ENCODE measurements around the gene EIF2B4. TPM values are rescaled to one million over a fixed set of nuclear protein-coding genes. Genes with fewer than 3 reads are reported as not detected.

The EIF2B4 gene
- total and polyA plus RNA-seq, 2 of the 8 experiments (the other 6 are each of a cell fraction or from before 2014, with no cell fraction given), result 60.0 to 63.2 TPM

DNA sequence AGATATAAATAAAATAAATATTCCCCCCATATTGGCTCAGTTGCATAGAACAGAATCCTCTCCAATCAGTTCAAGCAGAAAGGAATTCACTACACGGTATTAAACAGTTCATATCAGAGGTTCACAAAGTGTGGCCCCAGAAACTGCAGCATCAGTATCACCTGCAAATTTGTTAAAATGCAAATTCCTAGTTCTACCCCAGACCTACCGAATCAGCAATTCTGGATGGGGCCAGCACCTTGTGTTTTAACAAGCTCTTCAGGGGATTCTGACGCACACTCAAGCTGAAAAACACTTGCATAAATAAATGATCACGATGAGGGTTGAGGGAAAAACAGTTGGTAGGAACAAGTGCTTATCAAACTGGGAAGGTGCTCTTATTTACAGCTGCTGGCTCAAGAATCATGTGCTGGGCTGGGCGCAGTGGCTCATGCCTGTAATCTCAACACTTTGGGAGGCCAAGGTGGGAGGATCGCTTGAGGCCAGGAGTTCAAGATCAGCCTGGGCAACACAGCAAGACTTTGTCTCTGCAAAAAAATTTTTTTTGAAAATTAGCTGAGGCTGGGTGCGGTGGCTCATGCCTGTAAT lies 19.9 kb downstream of the EIF2B4 start:
- Histone ChIP-seq H4K91ac (replicated peaks; ENCODE audit: insufficient read length, low read length) (no peak overlapping the region), H3K27me3 (replicated peaks in 1 of 4; ENCODE audit: control insufficient read depth in 3 of 4, extremely low read depth in 1 of 4, insufficient read depth in 3 of 4, low read length in 3 of 4) (no peaks in the 10 kb centered on the region), H3K79me2 (ENCODE audit: control insufficient read depth in 1 of 2, insufficient read depth in 2 of 2, low read length in 2 of 2) (peaks cover 15 to 94% of the 10 kb centered on the region in 2 experiments), H4K5ac (ENCODE audit: insufficient read length, low read depth, low read length) (no peak overlapping the region), H3K56ac (replicated peaks; ENCODE audit: insufficient read length, low read depth, low read length) (no peak overlapping the region), H3K23me2 (ENCODE audit: low read depth, low read length) (no peaks in the 10 kb centered on the region), H2BK20ac (ENCODE audit: low read length) (no peak overlapping the region), H3K23ac (ENCODE audit: insufficient read length) (no peak overlapping the region), H2AFZ (ENCODE audit: low read length) (no peak overlapping the region), H3K9me3 (ENCODE audit: insufficient read depth in 2 of 2, low read depth in 1 of 2, low read length in 1 of 2) (no peaks in the 10 kb centered on the region), H2AK5ac (ENCODE audit: low read depth, low read length) (no peak overlapping the region), H4K20me1 (replicated peaks in 1 of 2; ENCODE audit: control insufficient read depth in 1 of 2, insufficient read depth in 2 of 2, low read length in 2 of 2) (peaks cover 3 to 8% of the 10 kb centered on the region in 2 experiments), H3K4me3 (ENCODE audit: extremely low read depth in 1 of 4, insufficient read depth in 2 of 4, low read depth in 3 of 4, low read length in 4 of 4) (no peak overlapping the region), H3K9ac (replicated peaks in 1 of 4; ENCODE audit: extremely low read depth in 1 of 4, low read depth in 3 of 4, low read length in 3 of 4) (no peak overlapping the region), H4K8ac (ENCODE audit: extremely low read depth, insufficient read depth, low read length) (no peak overlapping the region), H3K27ac (ENCODE audit: low read depth, low read length) (no peak overlapping the region), H2BK120ac (replicated peaks; ENCODE audit: low read depth, low read length) (no peak overlapping the region), H2BK5ac (ENCODE audit: low read depth, low read length) (no peak overlapping the region), H3K14ac (ENCODE audit: insufficient read length) (no peak overlapping the region), H3K36me3 (ENCODE audit: control insufficient read depth in 2 of 4, insufficient read depth in 4 of 4, low read length in 3 of 4) (peaks cover 0 to 5% (median 3%) of the 10 kb centered on the region in 4 experiments; a peak in 3 of 8 replicates), H3K18ac (ENCODE audit: extremely low read depth, low read length) (no peak overlapping the region), H3K4me1 (replicated peaks in 1 of 4; ENCODE audit: control insufficient read depth in 3 of 4, insufficient read depth in 4 of 4, low read length in 3 of 4) (peaks cover 0 to 6% (median 2%) of the 10 kb centered on the region in 4 experiments; a peak in 3 of 7 replicates), H3K79me1 (ENCODE audit: low read depth, low read length) (no peaks in the 10 kb centered on the region; the same call in 1 of the 2 replicates), H2BK15ac (ENCODE audit: low read length) (no peak overlapping the region), H3K4ac (replicated peaks; ENCODE audit: insufficient read length, low read depth, low read length) (no peak overlapping the region), H2BK12ac (ENCODE audit: low read depth, low read length) (no peak overlapping the region), H3K4me2 (ENCODE audit: insufficient read depth in 1 of 2, low read depth in 2 of 2, low read length in 2 of 2) (no peak overlapping the region)
- TF ChIP-seq, protein P1, sequence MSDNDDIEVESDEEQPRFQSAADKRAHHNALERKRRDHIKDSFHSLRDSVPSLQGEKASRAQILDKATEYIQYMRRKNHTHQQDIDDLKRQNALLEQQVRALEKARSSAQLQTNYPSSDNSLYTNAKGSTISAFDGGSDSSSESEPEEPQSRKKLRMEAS (IDR thresholded peaks at IDR 0.05), result no peak
- no peak for TF ChIP-seq RBBP5 (IDR thresholded peaks at IDR 0.05; ENCODE audit: borderline replicate concordance, low read depth, low read length)
- DNase-seq (ENCODE audit: low read depth in 1 of 2, low spot score in 2 of 2) (no peak), FAIRE-seq (no peak)
- 94% methylated on average over 7 of the region's 7 CpGs; no CpG with 5 or more reads in 1 of the 2 experiments for WGBS, 2 experiments (ENCODE audit: extremely low coverage in 1 of 2, insufficient coverage in 1 of 2, insufficient read length in 1 of 2, insufficient replicate concordance in 2 of 2, low coverage in 1 of 2, low lambda C conversion rate in 2 of 2, missing lambda C conversion rate in 1 of 2)
- CTCF ChIA-PET (ENCODE audit: partially characterized antibody), result interaction anchor here (0.9 to 2.5 kb wide), 10 partner anchors 10 to 1510 kb away, joined by 3 to 8 read pairs (median 4); partner anchors contain the start of gene EIF2B4
- POLR2A ChIA-PET (ENCODE audit: partially characterized antibody), result interaction anchor here (0.8 to 9.5 kb wide), 8 partner anchors 10 to 227 kb away, joined by 4 to 135 read pairs (median 8); partner anchors contain the start of genes EIF2B4, MPV17 and SNX17
